Measurements from ENCODE around the gene MACROD2.

GRCh38 chr20:15296422-15296821, 1301.1 kb downstream of the MACROD2 start:
- TF ChIP-seq CTCF (IDR thresholded peaks at IDR 0.05) (no peak), POLR2A (IDR thresholded peaks at IDR 0.05) (no peak), POLR2AphosphoS5 (IDR thresholded peaks at IDR 0.05) (no peak)
